HCT116 (cell line): ENCODE results near the gene RFX3. TPM values are rescaled to one million over a fixed set of nuclear protein-coding genes. Genes with fewer than 3 reads are reported as not detected.

Experiments
- ATAC-seq: fragments of 200-7000 bp; cut with Tn5 transposase; 2 replicates; pipeline ENCODE4 v1.9.1; 2020; ENCODE audit warnings: mild to moderate bottlenecking, moderate library complexity
- BruUV-seq: library from RNA; stranded (reverse); fragments of 400-500 nt; replicated peaks from 2 replicates; lab custom pipeline; 2021; lab: Mats Ljungman, UMichigan
- CTCF ChIA-PET: fragments of 300-600 bp; sonication (Branson Sonifier 250); formaldehyde crosslinking; loops from one replicate; lab custom pipeline; 2021; ENCODE audit warnings: antibody characterized with exemption; lab: Charles Lee
- POLR2A ChIA-PET: fragments of 300-600, 350-600 bp; sonication (Branson Sonifier 250); formaldehyde crosslinking; loops from one replicate; lab custom pipeline; 2021; ENCODE audit warnings: antibody characterized with exemption; lab: Charles Lee
- RAD21 ChIA-PET, 2 experiments: fragments of 300-600 bp; sonication (Branson Sonifier 250); formaldehyde crosslinking; loops; one replicate each; lab custom pipeline; 2023; ENCODE audit warnings: low total read pairs in 2 of 2; ENCODE audit not compliant: uncharacterized antibody in 2 of 2, unreplicated experiment in 2 of 2, low non-redundant PET in 1 of 2; lab: Charles Lee
- DNase-seq: peaks from one replicate; pipeline ENCODE4 v3.0.0-alpha.2; 2010; ENCODE audit warnings: low read depth, low spot score
- H2AFZ ChIP-seq: fragments of 200-600 bp; shearing (Covaris generic), sonication (generic); 2 replicates; pipeline ENCODE4 v1.6.1; 2017; ENCODE audit warnings: low read depth, mixed run types, mixed read lengths, antibody characterized with exemption, low read length; ENCODE audit not compliant: poor library complexity, severe bottlenecking
- H3K27ac ChIP-seq: 2 replicates; pipeline ENCODE4 v1.5.1; 2012; ENCODE audit warnings: low read depth, low read length
- H3K27me3 ChIP-seq: fragments of 200-600 bp; sonication (generic); 2 replicates; pipeline ENCODE4 v1.6.1; 2016; ENCODE audit warnings: mixed run types, low read length, mixed read lengths; ENCODE audit not compliant: insufficient read depth
- H3K36me3 ChIP-seq, 2 experiments: fragments of 200-500 bp in 1 of 2; fragments of 200-600 bp in 1 of 2; sonication (Bioruptor generic) in 1 of 2; sonication (generic) in 1 of 2; 2 replicates each; pipeline versions ENCODE4 v1.5.1 to v1.6.1; 2014 to 2016; ENCODE audit warnings: low read length in 2 of 2, inconsistent platforms in 1 of 2, mixed read lengths in 1 of 2, mixed run types in 1 of 2; ENCODE audit not compliant: insufficient read depth in 2 of 2, control insufficient read depth in 1 of 2
- H3K4me1 ChIP-seq, 2 experiments: fragments of 200-600 bp in 1 of 2; sonication (generic) in 1 of 2; 2 replicates each; pipeline versions ENCODE4 v1.5.1 to v1.6.1; 2012 to 2017; ENCODE audit warnings: low read length in 2 of 2, inconsistent platforms in 1 of 2, mild to moderate bottlenecking in 1 of 2, mixed read lengths in 1 of 2, mixed run types in 1 of 2, moderate library complexity in 1 of 2; ENCODE audit not compliant: insufficient read depth in 2 of 2, control insufficient read depth in 1 of 2
- H3K4me2 ChIP-seq: fragments of 200-600 bp; sonication (generic); 2 replicates; pipeline ENCODE4 v1.6.1; 2017; ENCODE audit warnings: mixed run types, low read length, mixed read lengths
- H3K4me3 ChIP-seq, 2 experiments: fragments of 200-600 bp in 1 of 2; sonication (generic) in 1 of 2; replicated peaks in 1 of 2; 2 replicates each; pipeline ENCODE4 v1.5.1; 2011 to 2016; ENCODE audit warnings: low read length in 2 of 2, control low read depth in 1 of 2, low read depth in 1 of 2, mild to moderate bottlenecking in 1 of 2, mixed read lengths in 1 of 2, mixed run types in 1 of 2
- H3K79me2 ChIP-seq: fragments of 200-600 bp; sonication (generic); 2 replicates; pipeline ENCODE4 v1.6.1; 2017; ENCODE audit warnings: mild to moderate bottlenecking, mixed run types, low read length, moderate library complexity, mixed read lengths; ENCODE audit not compliant: insufficient read depth
- H3K9ac ChIP-seq: fragments of 200-600 bp; sonication (generic); 2 replicates; pipeline ENCODE4 v1.6.1; 2016; ENCODE audit warnings: low read length, mixed read lengths
- H3K9me2 ChIP-seq: fragments of 200-600 bp; sonication (generic), shearing (Covaris generic); 2 replicates; pipeline ENCODE4 v1.6.1; 2017; ENCODE audit warnings: mixed run types, mild to moderate bottlenecking, moderate library complexity; ENCODE audit not compliant: insufficient read depth
- H3K9me3 ChIP-seq, 2 experiments: fragments of 200-500 bp in 1 of 2; fragments of 200-600 bp in 1 of 2; sonication (Bioruptor generic) in 1 of 2; sonication (generic) in 1 of 2; 2 replicates each; pipeline ENCODE4 v1.6.1; 2014 to 2017; ENCODE audit warnings: low read length in 2 of 2, mixed read lengths in 2 of 2, inconsistent platforms in 1 of 2, low read depth in 1 of 2, mild to moderate bottlenecking in 1 of 2, mixed run types in 1 of 2, moderate library complexity in 1 of 2; ENCODE audit not compliant: control insufficient read depth in 1 of 2, insufficient read depth in 1 of 2
- H4K20me1 ChIP-seq: fragments of 200-600 bp; sonication (generic), shearing (Covaris generic); 2 replicates; pipeline ENCODE4 v1.6.1; 2017; ENCODE audit warnings: mixed run types, mild to moderate bottlenecking, moderate library complexity; ENCODE audit not compliant: insufficient read depth
- ATF3 ChIP-seq: IDR thresholded peaks from 2 replicates; pipeline ENCODE4 v1.6.1; 2012
- CBX3 ChIP-seq: IDR thresholded peaks from 2 replicates; pipeline ENCODE4 v1.6.1; 2012; ENCODE audit warnings: low read depth
- CEBPB ChIP-seq: IDR thresholded peaks from 2 replicates; pipeline ENCODE4 v1.6.1; 2012; ENCODE audit warnings: low read depth
- CTCF ChIP-seq, 3 experiments: fragments of 200-600 bp in 1 of 3; sonication (generic) in 1 of 3; IDR thresholded peaks in 2 of 3; conservative IDR thresholded peaks in 1 of 3; 2 replicates each; pipeline ENCODE4 v1.5.1; 2012 to 2017; ENCODE audit warnings: low read depth in 2 of 3, low read length in 2 of 3, antibody characterized with exemption in 1 of 3, borderline replicate concordance in 1 of 3, control low read depth in 1 of 3, mild to moderate bottlenecking in 1 of 3, mixed read lengths in 1 of 3, mixed run types in 1 of 3, moderate library complexity in 1 of 3; ENCODE audit not compliant: insufficient read depth in 1 of 3
- EGR1 ChIP-seq: IDR thresholded peaks from 2 replicates; pipeline ENCODE4 v1.6.1; 2012; ENCODE audit warnings: low read depth
- ELF1 ChIP-seq: IDR thresholded peaks from 2 replicates; pipeline ENCODE4 v1.6.1; 2012; ENCODE audit warnings: low read depth, borderline replicate concordance
- EZH2 ChIP-seq: fragments of 200-600 bp; sonication (generic); IDR thresholded peaks from 2 replicates; pipeline ENCODE4 v1.6.1; 2017; ENCODE audit warnings: antibody characterized with exemption, mixed run types
- EZH2phosphoT487 ChIP-seq: fragments of 200-600 bp; IDR thresholded peaks from 2 replicates; pipeline ENCODE4 v1.6.1; 2018; ENCODE audit warnings: antibody characterized with exemption, borderline replicate concordance
- FOSL1 ChIP-seq: IDR thresholded peaks from 2 replicates; pipeline ENCODE4 v1.6.1; 2012; ENCODE audit warnings: low read depth
- JUND ChIP-seq: IDR thresholded peaks from 2 replicates; pipeline ENCODE4 v1.6.1; 2012
- MAX ChIP-seq: IDR thresholded peaks from 2 replicates; pipeline ENCODE4 v1.6.1; 2012
- POLR2AphosphoS5 ChIP-seq: IDR thresholded peaks from 2 replicates; pipeline ENCODE4 v1.6.1; 2011; ENCODE audit warnings: mild to moderate bottlenecking, low read depth, low read length, moderate library complexity
- REST ChIP-seq: IDR thresholded peaks from 2 replicates; pipeline ENCODE4 v1.6.1; 2012; ENCODE audit warnings: low read depth
- SP1 ChIP-seq: IDR thresholded peaks from 2 replicates; pipeline ENCODE4 v1.6.1; 2012; ENCODE audit warnings: low read depth
- SRF ChIP-seq: IDR thresholded peaks from 2 replicates; pipeline ENCODE4 v1.6.1; 2012; ENCODE audit warnings: low read depth
- YY1 ChIP-seq: IDR thresholded peaks from 2 replicates; pipeline ENCODE4 v1.6.1; 2011; ENCODE audit warnings: low read length, low read depth, moderate library complexity, mild to moderate bottlenecking; ENCODE audit not compliant: insufficient replicate concordance; ENCODE audit errors: extremely low read depth
- ZFX ChIP-seq: fragments of 450-650 bp; IDR thresholded peaks from 2 replicates; pipeline ENCODE4 v1.6.1; 2017
- ZNF274 ChIP-seq: fragments of 200-500 bp; sonication (Bioruptor generic); IDR thresholded peaks from 2 replicates; pipeline ENCODE4 v1.6.1; 2014; ENCODE audit warnings: mild to moderate bottlenecking, low read depth, low read length, inconsistent platforms
- intact Hi-C: fragments of 100-400 bp; cut with micrococcal nuclease; formaldehyde crosslinking; loops from 2 replicates; pipeline ENCODE4 v1.10.0; 2022
- total RNA-seq: library from RNA; stranded (reverse); gene quantifications from one replicate; pipeline ENCODE4 v1.2.1, GENCODE V29; 2021; ENCODE audit not compliant: unreplicated experiment

RFX3 gene
- total RNA-seq, 1 experiment from 2014 or later, result 11.8 TPM

- TF ChIP-seq REST, result no peak
Observed at GRCh38 chr9:3179711-3180110, 346.1 kb downstream of the RFX3 start (continued).

- POLR2A ChIA-PET, result no interaction called here
- no peaks in the 10 kb centered on the region for H3K4me1 ChIP-seq
- H3K4me3 ChIP-seq, result no peak overlapping the region
- no peaks in the 10 kb centered on the region for H4K20me1 ChIP-seq
- no peak overlapping the region for H2AFZ ChIP-seq
- H3K4me2 ChIP-seq, result no peak overlapping the region
- no peaks in the 10 kb centered on the region for H3K36me3 ChIP-seq
- DNase-seq (no peak), ATAC-seq (no peak)
- CTCF ChIA-PET, result no interaction called here
- H3K9me3 ChIP-seq, result no peaks in the 10 kb centered on the region
- H3K79me2 ChIP-seq, result no peaks in the 10 kb centered on the region
- RAD21 ChIA-PET, result no interaction called here
- no peak overlapping the region for H3K9ac ChIP-seq
- peaks cover 65% of the 10 kb centered on the region for H3K27me3 ChIP-seq
- no peak overlapping the region for H3K27ac ChIP-seq
- H3K9me2 ChIP-seq, result no peaks in the 10 kb centered on the region
- intact Hi-C loops, result no loop called here
- no TSS peak for BruUV-seq
- no peak for TF ChIP-seq ELF1
- no peak for TF ChIP-seq POLR2AphosphoS5
- no peak for TF ChIP-seq CTCF (IDR thresholded peaks at IDR 0.05 in 2 of 3, conservative IDR thresholded peaks at IDR 0.05 in 1 of 3; ENCODE audit: borderline replicate concordance in 1 of 3, insufficient read depth in 1 of 3, low read depth in 2 of 3, low read length in 2 of 3)
- TF ChIP-seq ATF3, result no peak
- TF ChIP-seq EGR1, result no peak
- no peak for TF ChIP-seq FOSL1
- no peak for TF ChIP-seq EZH2
- no peak for TF ChIP-seq CBX3
- TF ChIP-seq JUND, result no peak
- TF ChIP-seq MAX, result no peak
- no peak for TF ChIP-seq ZNF274
- TF ChIP-seq EZH2phosphoT487, result no peak
- no peak for TF ChIP-seq ZFX
- TF ChIP-seq YY1, result no peak
- no peak for TF ChIP-seq SRF
- TF ChIP-seq REST, result no peak
- TF ChIP-seq SP1, result no peak
- TF ChIP-seq CEBPB, result no peak
Observed at GRCh38 chr9:3177936-3178335, 347.9 kb downstream of the RFX3 start.
